CD4-positive, alpha-beta memory T cell (primary cell): ENCODE data around the gene RXRB. TPM values are rescaled to one million over a fixed set of nuclear protein-coding genes. Genes with fewer than 3 reads are reported as not detected.
A peak's percentile ranks its signal among the peaks of the same experiment; 100 is the strongest.

Experiments
- CTCF ChIA-PET: fragments of 350-600 bp; sonication (Branson Sonifier 250); formaldehyde crosslinking; loops from one replicate; lab custom pipeline; 2021; ENCODE audit warnings: inconsistent platforms; ENCODE audit not compliant: partially characterized antibody; lab: Charles Lee
- POLR2A ChIA-PET: fragments of 350-600 bp; sonication (Branson Sonifier 250); formaldehyde crosslinking; loops from one replicate; lab custom pipeline; 2021; ENCODE audit not compliant: partially characterized antibody; lab: Charles Lee
- DNase-seq, 5 donors: peaks; one replicate each; pipeline versions ENCODE4 v3.0.0 to v3.0.0-alpha.2; 2020 to 2022; ENCODE audit warnings: mixed read lengths in 1 of 5
- H3K27ac ChIP-seq: one replicate; pipeline ENCODE4 v1.7.0; 2013; ENCODE audit warnings: low read depth, low read length
- H3K27me3 ChIP-seq: 2 replicates; pipeline ENCODE4 v1.7.0; 2013; ENCODE audit warnings: mild to moderate bottlenecking, low read length, moderate library complexity; ENCODE audit not compliant: insufficient read depth
- H3K36me3 ChIP-seq: 2 replicates; pipeline ENCODE4 v1.7.0; 2013; ENCODE audit warnings: mild to moderate bottlenecking, low read length, moderate library complexity; ENCODE audit not compliant: insufficient read depth
- H3K4me1 ChIP-seq: 2 replicates; pipeline ENCODE4 v1.7.0; 2013; ENCODE audit warnings: mild to moderate bottlenecking, low read length, moderate library complexity; ENCODE audit not compliant: insufficient read depth
- H3K4me3 ChIP-seq, 2 donors: one replicate each; pipeline ENCODE4 v1.7.0; 2013; ENCODE audit warnings: low read length in 2 of 2, mild to moderate bottlenecking in 1 of 2
- H3K9me3 ChIP-seq, 2 donors: one replicate each; pipeline ENCODE4 v1.7.0; 2013; ENCODE audit warnings: low read length in 2 of 2, control low read depth in 1 of 2; ENCODE audit not compliant: control insufficient read depth in 1 of 2
- H3K27ac Mint-ChIP-seq, 7 donors: one replicate each; pipeline ENCODE4 v1.8.0; 2020 to 2021; ENCODE audit warnings: mixed read lengths in 7 of 7, mild to moderate bottlenecking in 6 of 7, inconsistent platforms in 3 of 7, moderate library complexity in 3 of 7
- H3K27me3 Mint-ChIP-seq, 2 donors: one replicate each; pipeline ENCODE4 v1.8.0; 2020 to 2021; ENCODE audit warnings: mixed read lengths in 2 of 2
- H3K36me3 Mint-ChIP-seq, 2 donors: one replicate each; pipeline ENCODE4 v1.8.0; 2020 to 2021; ENCODE audit warnings: mixed read lengths in 2 of 2, inconsistent platforms in 1 of 2, mild to moderate bottlenecking in 1 of 2
- H3K4me1 Mint-ChIP-seq, 4 donors: one replicate each; pipeline ENCODE4 v1.8.0; 2020 to 2021; ENCODE audit warnings: mixed read lengths in 4 of 4, mild to moderate bottlenecking in 1 of 4
- H3K4me3 Mint-ChIP-seq, 8 donors: one replicate each; pipeline ENCODE4 v1.8.0; 2020 to 2021; ENCODE audit warnings: mixed read lengths in 8 of 8, mild to moderate bottlenecking in 7 of 8, moderate library complexity in 6 of 8, inconsistent platforms in 3 of 8
- H3K9me3 Mint-ChIP-seq, 8 donors: one replicate each; pipeline ENCODE4 v1.8.0; 2020 to 2021; ENCODE audit warnings: mixed read lengths in 8 of 8, mild to moderate bottlenecking in 5 of 8, inconsistent platforms in 3 of 8, moderate library complexity in 1 of 8
- intact Hi-C: fragments of 100-400 bp; cut with micrococcal nuclease; formaldehyde crosslinking; loops from one replicate; pipeline ENCODE4 v1.15.1; 2023
- polyA plus RNA-seq, 2 donors: library from polyadenylated mRNA; unstranded; fragments of 300-500 nt; fragmentation: Illumina TruSeq; gene quantifications; one replicate each; pipeline ENCODE4 v1.2.3, GENCODE V29; 2021
- total RNA-seq, 2 experiments: library from RNA; stranded (reverse); gene quantifications; one replicate each; pipeline ENCODE4 v1.2.3, GENCODE V29; 2021

The RXRB gene
- total and polyA plus RNA-seq, 4 experiments from 2014 or later: 5.6 to 94.3 (median 50.3) TPM

DNA sequence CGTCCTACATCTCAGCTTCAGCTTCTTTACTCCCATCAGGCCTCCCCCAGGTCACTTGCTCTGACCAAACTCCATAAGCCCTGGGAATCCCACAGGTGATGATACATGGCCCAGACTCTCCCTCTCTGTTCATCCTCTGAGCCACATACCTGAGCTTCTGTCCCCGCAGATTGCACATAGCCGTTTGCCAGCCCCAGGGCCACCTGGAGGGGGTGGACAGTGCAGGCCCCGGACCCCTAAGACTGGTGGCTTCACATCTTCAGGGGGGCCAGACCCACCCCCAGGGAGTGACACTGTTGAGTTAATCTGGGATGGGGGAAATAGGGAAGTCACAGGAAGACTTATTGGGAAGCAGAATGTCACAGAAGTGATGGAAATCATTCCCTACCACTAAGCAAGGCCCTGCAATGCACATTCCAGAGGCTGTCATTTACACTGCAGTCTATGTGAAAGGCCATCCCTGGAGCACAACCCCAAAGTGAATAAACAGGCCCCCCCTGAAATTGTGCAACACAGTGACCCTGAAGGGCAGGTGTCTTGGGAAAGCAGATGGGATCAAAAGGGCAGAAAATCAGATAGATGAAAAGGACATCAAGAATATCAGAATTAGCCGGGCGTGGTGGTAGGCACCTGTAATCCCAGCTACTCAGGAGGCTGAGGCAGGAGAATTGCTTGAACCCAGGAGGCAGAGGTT lies 2.2 kb downstream of the RXRB start:
- peaks cover 46% of the 10 kb centered on the region for H3K36me3 ChIP-seq
- intact Hi-C loops: no loop called here
- peak overlapping the region; percentile 68 to 96 (median 87) for H3K27ac Mint-ChIP-seq
- peaks cover 0 to 2% (median 0%) of the 10 kb centered on the region in 8 donors for H3K9me3 Mint-ChIP-seq
- H3K4me1 ChIP-seq: peaks cover 48% of the 10 kb centered on the region
- DNase-seq: peak in 1 of 5 donors; percentile 35
- no peaks in the 10 kb centered on the region for H3K27me3 Mint-ChIP-seq
- H3K4me1 Mint-ChIP-seq: peaks cover 32 to 68% (median 48%) of the 10 kb centered on the region in 4 donors
- no peak overlapping the region for H3K27ac ChIP-seq
- peaks cover 57 to 72% of the 10 kb centered on the region in 2 donors for H3K36me3 Mint-ChIP-seq
- H3K4me3 Mint-ChIP-seq: peak overlapping the region; percentile 78 to 99 (median 84)
- no peaks in the 10 kb centered on the region for H3K27me3 ChIP-seq
- ChIA-PET POLR2A (interaction anchor here (1.2 to 4.2 kb wide), 8 partner anchors 11 to 226 kb away, joined by 3 to 44 read pairs (median 7); partner anchors contain the start of genes RGL2, RING1, RPS18 and VPS52), CTCF (interaction anchor here (0.7 to 4.6 kb wide), 9 partner anchors 10 to 183 kb away, joined by 3 to 55 read pairs (median 5); partner anchors contain the start of genes PFDN6, RING1 and WDR46)
- no peaks in the 10 kb centered on the region for H3K9me3 ChIP-seq
- H3K4me3 ChIP-seq: no peak overlapping the region

GRCh38 chr6:33197431-33198048 lies 2.9 kb downstream of the RXRB start:
- CTCF ChIA-PET: interaction anchor here (0.6 to 4.6 kb wide), 16 partner anchors 11 to 221 kb away, joined by 3 to 55 read pairs (median 4); partner anchors contain the start of genes CUTA, PFDN6, RING1 and WDR46
- H3K36me3 ChIP-seq: peaks cover 43% of the 10 kb centered on the region
- no peaks in the 10 kb centered on the region for H3K9me3 ChIP-seq
- POLR2A ChIA-PET: interaction anchor here (1.0 to 4.2 kb wide), 7 partner anchors 11 to 225 kb away, joined by 3 to 44 read pairs (median 6); partner anchors contain the start of genes RING1, RPS18 and VPS52
- Mint-ChIP-seq H3K4me1 (peaks cover 32 to 65% (median 46%) of the 10 kb centered on the region in 4 donors), H3K27me3 (peaks cover 0 to 2% of the 10 kb centered on the region in 2 donors), H3K9me3 (peaks cover 0 to 2% (median 0%) of the 10 kb centered on the region in 8 donors), H3K27ac (peak overlapping the region; percentile 26 to 85 (median 76)), H3K36me3 (peaks cover 49 to 66% of the 10 kb centered on the region in 2 donors), H3K4me3 (peak overlapping the region; percentile 40 to 79 (median 72))
- no peaks in the 10 kb centered on the region for H3K27me3 ChIP-seq
- peak; percentile 55 to 62 (median 59) for DNase-seq
- H3K4me3 ChIP-seq: no peak overlapping the region
- H3K27ac ChIP-seq: no peak overlapping the region
- H3K4me1 ChIP-seq: peaks cover 54% of the 10 kb centered on the region
- intact Hi-C loops: loop anchor here (1.0 to 2.0 kb wide), 2 partner anchors 15 to 36 kb away; no protein-coding TSS in a partner anchor

DNA sequence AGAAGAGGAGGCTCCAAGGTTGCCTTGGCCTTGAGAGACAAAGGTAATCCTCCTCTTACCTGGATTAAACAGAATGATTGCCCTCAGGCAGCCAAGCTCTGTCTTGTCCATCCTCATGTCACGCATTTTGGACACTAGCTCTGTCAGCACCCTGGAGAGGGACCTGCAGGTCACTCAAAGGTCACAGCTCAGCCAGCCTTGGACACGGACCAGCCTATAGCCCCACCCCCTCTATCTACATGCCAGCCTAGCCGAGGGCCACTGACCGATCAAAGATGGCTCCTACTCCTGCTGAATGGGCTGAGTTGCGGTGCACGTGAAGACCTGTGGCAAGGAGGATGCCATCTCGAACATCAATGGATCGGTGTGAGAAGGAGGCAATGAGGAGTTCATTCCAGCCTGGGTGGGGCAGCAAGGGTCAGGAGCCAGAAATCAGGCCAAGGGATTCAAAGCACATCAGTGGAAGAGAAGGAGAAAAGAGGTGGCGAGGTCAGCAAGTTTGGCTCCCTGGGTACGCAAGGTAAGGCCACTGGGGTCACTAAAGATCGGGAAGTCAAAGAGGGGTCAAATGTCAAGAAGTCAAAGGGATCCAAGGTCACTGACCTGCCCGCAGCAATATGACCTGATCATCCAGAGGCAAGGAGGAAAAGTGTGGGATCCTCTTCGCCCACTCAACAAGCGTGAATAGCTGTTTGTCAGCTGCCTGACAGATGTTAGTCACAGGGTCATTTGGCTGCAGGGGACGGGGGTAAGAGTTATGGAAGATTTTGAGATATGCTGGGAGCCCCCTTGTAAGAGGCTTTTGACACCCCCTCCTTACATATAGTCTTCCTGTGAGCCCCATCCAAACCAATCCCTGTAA lies 4.9 kb downstream of the RXRB start:
- intact Hi-C loops: loop anchor here (2.0 kb wide), 1 partner anchor 13 kb away; no protein-coding TSS in a partner anchor
- no peak overlapping the region for H3K4me3 Mint-ChIP-seq
- POLR2A ChIA-PET: interaction anchor here (1.0 to 4.2 kb wide), 2 partner anchors 13 to 53 kb away, joined by 4 to 20 read pairs; partner anchors contain the start of gene RING1
- H3K4me1 ChIP-seq: peaks cover 45% of the 10 kb centered on the region
- H3K36me3 ChIP-seq: peaks cover 33% of the 10 kb centered on the region
- H3K27me3 ChIP-seq: peaks cover 12% of the 10 kb centered on the region
- peak overlapping the region in 3 of 7 donors; percentile 2 to 75 (median 68) for H3K27ac Mint-ChIP-seq
- peaks cover 22 to 52% (median 33%) of the 10 kb centered on the region in 4 donors for H3K4me1 Mint-ChIP-seq
- H3K36me3 Mint-ChIP-seq: peaks cover 38 to 54% of the 10 kb centered on the region in 2 donors
- no peaks in the 10 kb centered on the region for H3K9me3 ChIP-seq
- no peak overlapping the region for H3K4me3 ChIP-seq
- peak in 1 of 5 donors; percentile 23 for DNase-seq
- no peak overlapping the region for H3K27ac ChIP-seq
- H3K9me3 Mint-ChIP-seq: no peaks in the 10 kb centered on the region
- peaks cover 8 to 10% of the 10 kb centered on the region in 2 donors for H3K27me3 Mint-ChIP-seq
- CTCF ChIA-PET: interaction anchor here (0.8 to 1.8 kb wide), 7 partner anchors 9 to 53 kb away, joined by 3 to 6 read pairs (median 4); partner anchors contain the start of gene HSD17B8

- peaks cover 20 to 45% (median 31%) of the 10 kb centered on the region in 4 donors for H3K4me1 Mint-ChIP-seq
- peaks cover 42% of the 10 kb centered on the region for H3K4me1 ChIP-seq
- no peaks in the 10 kb centered on the region for H3K9me3 Mint-ChIP-seq
- peak overlapping the region in 2 of 8 donors; percentile 20 to 21 for H3K4me3 Mint-ChIP-seq
- H3K27me3 Mint-ChIP-seq: peaks cover 14% of the 10 kb centered on the region in 2 donors
- POLR2A ChIA-PET: interaction anchor here (0.9 to 4.2 kb wide), 2 partner anchors 11 to 54 kb away, joined by 3 to 20 read pairs; no protein-coding TSS in a partner anchor
- CTCF ChIA-PET: interaction anchor here (1.2 to 1.8 kb wide), 5 partner anchors 10 to 54 kb away, joined by 3 to 6 read pairs (median 5); partner anchors contain the start of gene HSD17B8
- peak overlapping the region in 1 of 7 donors; percentile 0 for H3K27ac Mint-ChIP-seq
- peaks cover 33% of the 10 kb centered on the region for H3K36me3 ChIP-seq
- peak in 1 of 5 donors; percentile 25 for DNase-seq
- no peaks in the 10 kb centered on the region for H3K9me3 ChIP-seq
- intact Hi-C loops: no loop called here
- H3K4me3 ChIP-seq: no peak overlapping the region
- H3K27ac ChIP-seq: no peak overlapping the region
- peaks cover 37 to 48% of the 10 kb centered on the region in 2 donors for H3K36me3 Mint-ChIP-seq
- H3K27me3 ChIP-seq: peaks cover 13% of the 10 kb centered on the region
Measured at GRCh38 chr6:33194431-33194979, 6.0 kb downstream of the RXRB start.

DNA sequence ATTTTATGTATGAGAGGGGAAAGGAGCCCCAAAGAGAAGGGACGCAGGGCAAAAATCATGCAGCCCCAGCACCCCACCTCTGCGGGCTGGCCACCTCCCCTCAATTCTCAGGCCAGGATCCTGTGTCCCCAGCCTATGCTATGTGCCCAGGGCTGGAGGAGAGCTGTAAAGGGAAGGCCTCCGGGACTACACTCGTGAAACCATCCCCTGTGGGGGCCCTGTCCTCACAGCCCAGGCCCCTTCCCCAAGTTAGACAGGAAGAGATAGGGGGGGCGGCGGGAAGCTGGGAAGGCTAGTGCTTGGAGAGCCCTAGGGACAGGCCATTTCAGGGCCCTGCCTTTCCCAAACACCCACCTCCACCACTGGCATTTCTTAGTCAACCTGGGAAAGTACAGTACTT lies 6.8 kb downstream of the RXRB start:
- peaks cover 37 to 47% of the 10 kb centered on the region in 2 donors for H3K36me3 Mint-ChIP-seq
- H3K4me1 Mint-ChIP-seq: peaks cover 15 to 36% (median 23%) of the 10 kb centered on the region in 4 donors
- H3K9me3 Mint-ChIP-seq: no peaks in the 10 kb centered on the region
- H3K4me3 ChIP-seq: no peak overlapping the region
- peak in 1 of 5 donors; percentile 34 for DNase-seq
- H3K4me3 Mint-ChIP-seq: peak overlapping the region in 7 of 8 donors; percentile 9 to 69 (median 61)
- no peak overlapping the region for H3K27ac ChIP-seq
- intact Hi-C loops: no loop called here
- H3K4me1 ChIP-seq: peaks cover 33% of the 10 kb centered on the region
- ChIA-PET POLR2A (interaction anchor here (0.7 to 2.2 kb wide), 4 partner anchors 10 to 32 kb away, joined by 3 to 9 read pairs (median 5); partner anchors contain the start of gene RING1), CTCF (interaction anchor here (1.2 kb wide), 1 partner anchor 10 kb away, joined by 3 read pairs; no protein-coding TSS in a partner anchor)
- H3K27me3 ChIP-seq: peaks cover 18% of the 10 kb centered on the region
- H3K36me3 ChIP-seq: peaks cover 33% of the 10 kb centered on the region
- H3K9me3 ChIP-seq: no peaks in the 10 kb centered on the region
- peaks cover 14 to 15% of the 10 kb centered on the region in 2 donors for H3K27me3 Mint-ChIP-seq
- peak overlapping the region in 3 of 7 donors; percentile 13 to 84 (median 58) for H3K27ac Mint-ChIP-seq
